GM19239 (cell line): Measurements from ENCODE around the gene GAST.
"Not testable (repeated sequence)": the region's sequence is repeated elsewhere in the genome, so short reads cannot be mapped to it uniquely, and the experiment has no call there.

Experiments used
- DNase-seq: peaks from one replicate; pipeline ENCODE4 v3.0.0; 2011; ENCODE audit warnings: low spot score; ENCODE audit not compliant: insufficient read length
- FAIRE-seq: peaks from 2 replicates; lab custom pipeline; 2011; peaks lifted over from hg19 to GRCh38; lab: Jason Lieb, UNC

GAST gene

DNA sequence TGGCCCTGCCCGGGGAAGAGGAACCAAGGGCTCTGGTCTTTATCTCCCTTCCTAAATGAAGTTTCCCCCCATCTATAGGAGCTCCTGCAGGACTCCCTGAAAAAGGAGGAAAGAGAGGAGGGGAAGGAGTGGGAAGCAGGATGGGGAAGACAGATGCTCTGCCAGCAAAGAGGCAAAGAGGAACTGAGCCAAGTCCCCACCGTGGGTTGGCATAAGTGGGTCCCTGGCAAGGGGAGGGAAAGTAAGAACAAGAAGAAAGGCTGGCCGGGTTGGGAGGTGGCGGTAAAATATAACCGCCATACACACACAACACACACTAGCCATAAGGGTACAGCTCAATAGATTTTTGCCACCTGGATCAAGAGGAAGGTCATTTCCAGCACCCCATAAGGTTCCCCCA is 29.5 kb upstream of the GAST start:
- DNase-seq (no peak), FAIRE-seq (no peak)

DNA sequence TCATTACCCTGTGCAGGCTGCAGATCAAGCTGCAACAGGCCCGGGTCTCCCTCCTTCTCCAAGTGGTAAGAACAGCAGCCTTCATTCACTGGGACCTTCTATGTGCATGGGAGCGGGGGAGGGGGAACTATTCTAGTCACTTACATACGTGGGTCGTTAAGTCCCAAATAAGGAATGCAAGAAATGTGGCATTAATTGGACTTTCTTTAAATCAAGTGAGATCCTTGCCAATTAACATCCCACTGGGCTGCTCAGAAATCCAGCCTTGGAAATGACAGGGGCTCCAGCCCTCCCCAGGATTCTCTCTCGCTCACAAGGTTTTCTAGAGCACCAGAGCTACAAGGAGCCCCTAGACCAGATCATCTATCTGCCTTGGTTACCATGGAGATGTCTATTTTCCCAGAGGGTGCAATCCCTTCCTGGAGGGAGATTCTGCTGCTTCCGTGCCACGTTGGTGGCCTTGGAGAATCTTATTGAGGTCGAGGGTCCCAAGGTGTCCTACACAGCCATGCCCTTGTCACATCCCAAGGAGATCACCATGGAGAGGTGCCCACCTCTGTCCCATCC is 28.6 kb upstream of the GAST start:
- FAIRE-seq (no peak), DNase-seq (no peak)

DNA sequence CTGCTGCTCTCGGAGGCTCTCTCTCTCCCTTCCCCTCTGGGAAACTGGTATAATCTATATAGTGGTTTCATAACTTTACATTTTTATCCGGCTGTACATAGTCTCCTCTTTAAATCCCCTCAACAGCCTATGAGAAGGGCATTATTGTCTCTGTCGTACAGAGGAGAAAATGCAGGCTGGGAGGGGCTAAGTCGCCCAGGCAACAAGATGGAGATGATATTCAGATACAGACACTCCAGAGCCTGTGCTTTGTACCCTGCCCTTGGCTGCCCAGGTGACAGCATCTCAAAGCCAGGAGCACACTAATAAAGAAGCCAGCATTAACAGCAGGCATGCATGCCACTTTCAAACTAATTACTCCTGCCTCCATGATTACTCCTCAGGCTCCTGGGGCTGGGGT is 28.1 kb upstream of the GAST start:
- DNase-seq (no peak), FAIRE-seq (no peak)

DNA sequence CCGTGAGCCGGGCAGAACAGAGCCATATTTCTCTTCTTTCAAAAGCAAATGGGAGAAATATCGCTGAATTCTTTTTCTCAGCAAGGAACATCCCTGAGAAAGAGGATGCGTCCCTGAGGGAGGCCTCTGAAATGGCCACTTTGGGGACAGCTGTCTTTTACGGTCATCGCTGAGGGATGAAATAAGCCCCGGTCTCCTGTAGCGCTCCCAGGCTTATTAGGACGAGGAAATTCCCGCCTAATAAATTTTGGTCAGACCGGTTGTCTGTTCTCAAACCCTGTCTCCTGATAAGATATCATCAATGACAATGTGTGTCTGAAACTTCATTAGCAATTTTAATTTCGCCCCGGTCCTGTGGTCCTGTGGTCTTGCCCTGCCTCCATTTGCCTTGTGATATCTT is 26.4 kb upstream of the GAST start:
- not testable (repeated sequence) for FAIRE-seq, DNase-seq

DNA sequence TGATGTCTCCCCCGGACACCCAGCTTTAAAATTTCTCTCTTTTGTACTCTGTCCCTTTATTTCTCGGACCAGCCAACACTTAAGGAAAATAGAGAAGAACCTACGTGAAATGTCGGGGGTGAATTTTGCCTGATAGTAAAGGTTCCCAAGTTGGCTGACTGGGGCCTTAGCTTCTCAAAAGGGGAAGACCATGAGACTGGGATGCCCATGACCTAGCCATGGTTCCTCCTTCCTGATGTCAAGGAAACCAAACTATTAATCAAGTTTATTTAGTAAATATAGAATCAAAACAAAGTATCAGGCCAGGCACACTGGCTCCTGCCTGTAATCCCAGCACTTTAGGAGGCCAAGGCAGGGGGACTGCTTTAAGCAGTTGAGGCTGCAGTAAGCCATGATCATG is 25.9 kb upstream of the GAST start:
- FAIRE-seq (no peak), DNase-seq (no peak)

DNA sequence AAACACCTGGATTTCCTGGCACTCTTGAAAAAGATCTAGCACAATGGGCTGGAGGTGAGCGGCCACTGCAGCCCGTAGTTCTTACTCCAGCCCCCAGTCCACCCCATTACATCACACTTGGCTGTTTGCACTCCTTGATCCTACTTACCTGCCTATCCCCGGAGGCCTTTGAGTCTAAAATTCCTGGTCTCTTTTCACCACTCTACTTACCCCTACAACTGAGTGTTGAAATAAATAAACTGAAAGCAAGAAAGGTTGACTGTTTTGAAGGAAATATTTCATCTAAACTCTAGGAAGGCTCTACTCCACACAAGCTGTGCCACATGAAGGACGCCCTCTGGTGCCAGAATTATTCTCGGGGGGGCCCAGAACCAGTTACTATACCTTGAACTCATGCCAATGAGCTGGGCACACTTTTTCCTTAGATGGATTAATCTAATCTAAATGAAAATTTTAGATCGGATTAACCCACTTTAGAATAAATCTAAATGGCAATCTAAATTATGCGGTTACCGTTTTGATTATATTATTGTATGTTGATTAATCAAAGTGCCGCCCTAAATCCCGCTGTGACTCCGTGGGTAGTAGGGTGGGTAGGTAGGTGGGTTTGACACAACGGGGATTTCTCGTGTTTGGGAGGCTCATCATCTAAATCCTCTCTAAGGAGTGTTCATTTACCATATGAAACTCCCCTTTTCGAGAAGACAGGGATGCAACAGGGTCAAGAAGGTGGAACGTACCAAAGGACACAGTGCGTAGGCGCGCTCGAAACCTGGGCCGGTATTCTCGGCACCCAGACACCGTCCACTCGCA is 24.1 kb upstream of the GAST start:
- FAIRE-seq, result no peak
- DNase-seq, result no peak

DNA sequence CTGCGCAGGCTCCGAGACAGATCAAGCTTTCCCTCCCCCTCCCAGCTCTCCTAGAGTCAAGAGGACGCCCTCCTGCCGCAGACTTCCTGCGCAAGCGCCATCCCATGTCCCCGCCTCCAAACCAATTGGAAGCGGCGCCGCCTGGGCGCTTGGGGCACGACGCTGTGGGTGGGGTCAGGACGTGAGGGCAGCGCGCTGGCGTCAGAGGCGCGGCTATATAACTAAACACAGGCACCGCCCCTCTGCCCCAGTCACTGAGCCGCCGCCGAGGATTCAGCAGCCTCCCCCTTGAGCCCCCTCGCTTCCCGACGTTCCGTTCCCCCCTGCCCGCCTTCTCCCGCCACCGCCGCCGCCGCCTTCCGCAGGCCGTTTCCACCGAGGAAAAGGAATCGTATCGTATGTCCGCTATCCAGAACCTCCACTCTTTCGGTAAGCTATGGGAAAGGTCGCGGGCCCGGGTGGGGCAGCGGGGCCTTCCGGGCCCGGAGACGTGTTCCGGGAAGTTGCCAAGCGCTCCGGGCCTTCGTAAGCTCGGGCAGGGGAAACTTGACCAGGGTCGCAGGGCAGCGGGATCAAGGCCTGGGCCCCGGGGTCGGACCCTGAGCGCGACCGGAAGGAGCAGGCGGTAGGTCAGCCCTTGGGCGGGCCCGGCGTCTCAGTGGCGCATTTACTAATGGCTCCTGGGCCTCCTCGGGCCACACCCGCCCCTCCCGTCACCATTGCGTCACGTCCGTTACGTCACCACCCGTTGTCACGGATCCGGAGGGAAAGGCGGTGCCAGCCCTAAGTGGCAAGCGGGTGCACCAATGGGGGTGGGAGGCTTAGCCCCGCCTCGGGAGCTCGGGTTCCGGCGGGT is 23.3 kb upstream of the GAST start, which contains the start of gene EIF1:
EIF1 (plus strand) TSS at position 245 of the 856 bp plus-strand sequence; CDS start at position 399, 154 bp downstream.
- FAIRE-seq (peak; percentile 93), DNase-seq (peak; percentile 72)

DNA sequence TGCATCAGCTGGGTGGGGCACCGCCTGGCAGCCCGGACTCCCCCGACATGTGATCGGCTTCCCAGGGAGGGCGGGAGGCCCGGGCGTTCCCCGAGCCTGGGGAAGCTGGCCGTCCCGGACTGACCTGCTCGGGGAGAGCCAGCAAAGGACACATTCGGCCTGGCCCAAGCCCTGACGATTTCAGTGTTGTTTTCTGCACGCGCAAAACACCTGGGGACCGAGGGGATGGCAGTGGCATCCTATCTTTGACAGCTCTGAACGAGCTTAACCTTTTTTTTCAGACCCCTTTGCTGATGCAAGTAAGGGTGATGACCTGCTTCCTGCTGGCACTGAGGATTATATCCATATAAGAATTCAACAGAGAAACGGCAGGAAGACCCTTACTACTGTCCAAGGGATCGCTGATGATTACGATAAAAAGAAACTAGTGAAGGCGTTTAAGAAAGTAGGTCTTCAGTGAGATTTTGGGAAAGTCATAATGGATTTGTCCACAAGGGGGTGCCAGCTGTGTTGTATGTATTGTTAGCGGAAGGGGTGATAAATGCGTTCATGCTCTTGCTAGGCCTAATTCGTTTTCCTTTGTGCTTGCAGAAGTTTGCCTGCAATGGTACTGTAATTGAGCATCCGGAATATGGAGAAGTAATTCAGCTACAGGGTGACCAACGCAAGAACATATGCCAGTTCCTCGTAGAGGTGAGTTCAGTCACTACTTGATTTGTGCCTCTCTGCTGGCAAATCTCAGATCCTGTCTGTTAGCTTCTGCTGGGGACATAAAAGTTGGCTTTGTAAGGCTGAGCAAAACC is 22.4 kb upstream of the GAST start:
- DNase-seq, result no peak
- FAIRE-seq, result peak; percentile 84

DNA sequence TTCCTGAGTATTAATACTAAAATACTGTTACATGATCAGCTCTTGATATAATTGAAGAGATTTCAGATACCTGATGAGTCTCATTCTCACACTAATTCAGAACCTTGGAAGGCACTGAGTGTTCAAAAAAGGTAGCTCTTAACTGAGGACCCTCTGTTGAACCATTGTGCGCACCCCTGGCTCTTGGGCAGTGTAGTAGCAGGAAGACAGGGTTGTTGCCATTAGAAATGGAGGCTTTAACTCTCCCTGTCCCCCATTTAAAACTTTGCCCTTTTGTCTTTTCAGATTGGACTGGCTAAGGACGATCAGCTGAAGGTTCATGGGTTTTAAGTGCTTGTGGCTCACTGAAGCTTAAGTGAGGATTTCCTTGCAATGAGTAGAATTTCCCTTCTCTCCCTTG is 21.6 kb upstream of the GAST start:
- no peak for FAIRE-seq
- no peak for DNase-seq

DNA sequence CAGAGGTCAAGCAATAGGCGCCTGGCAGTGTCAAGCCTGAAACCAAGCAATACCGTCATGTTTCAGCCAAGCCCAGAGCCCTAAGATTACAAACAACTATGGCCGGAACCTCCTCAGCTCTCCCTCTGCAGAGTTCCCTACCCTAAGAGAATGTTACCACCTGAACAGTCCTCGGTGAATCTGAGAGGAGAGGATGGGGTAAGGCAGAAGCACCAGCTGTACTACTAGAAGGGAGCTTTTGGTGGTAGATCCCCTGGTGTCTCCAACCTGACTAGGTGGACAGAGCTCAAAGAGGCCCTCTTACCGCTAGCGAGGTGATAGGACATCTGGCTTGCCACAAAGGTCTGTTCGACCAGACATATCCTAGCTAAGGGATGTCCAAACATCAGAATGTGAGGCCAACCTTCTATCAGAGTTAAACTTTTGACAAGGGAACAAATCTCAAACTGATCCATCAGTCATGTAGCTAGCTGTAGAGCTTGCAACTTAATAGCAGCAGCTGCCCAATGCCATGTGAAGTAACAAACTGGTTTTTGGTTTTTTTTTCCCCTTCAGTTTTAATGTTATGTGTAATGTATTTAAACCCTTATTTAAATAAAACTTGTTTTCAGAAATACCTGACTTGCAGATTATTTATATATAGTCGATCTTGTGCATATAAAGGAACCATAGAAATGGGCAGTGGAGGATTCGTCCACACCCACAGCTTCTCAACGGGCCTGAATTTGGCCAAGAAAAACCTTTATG is 20.9 kb upstream of the GAST start:
- FAIRE-seq (no peak), DNase-seq (no peak)

DNA sequence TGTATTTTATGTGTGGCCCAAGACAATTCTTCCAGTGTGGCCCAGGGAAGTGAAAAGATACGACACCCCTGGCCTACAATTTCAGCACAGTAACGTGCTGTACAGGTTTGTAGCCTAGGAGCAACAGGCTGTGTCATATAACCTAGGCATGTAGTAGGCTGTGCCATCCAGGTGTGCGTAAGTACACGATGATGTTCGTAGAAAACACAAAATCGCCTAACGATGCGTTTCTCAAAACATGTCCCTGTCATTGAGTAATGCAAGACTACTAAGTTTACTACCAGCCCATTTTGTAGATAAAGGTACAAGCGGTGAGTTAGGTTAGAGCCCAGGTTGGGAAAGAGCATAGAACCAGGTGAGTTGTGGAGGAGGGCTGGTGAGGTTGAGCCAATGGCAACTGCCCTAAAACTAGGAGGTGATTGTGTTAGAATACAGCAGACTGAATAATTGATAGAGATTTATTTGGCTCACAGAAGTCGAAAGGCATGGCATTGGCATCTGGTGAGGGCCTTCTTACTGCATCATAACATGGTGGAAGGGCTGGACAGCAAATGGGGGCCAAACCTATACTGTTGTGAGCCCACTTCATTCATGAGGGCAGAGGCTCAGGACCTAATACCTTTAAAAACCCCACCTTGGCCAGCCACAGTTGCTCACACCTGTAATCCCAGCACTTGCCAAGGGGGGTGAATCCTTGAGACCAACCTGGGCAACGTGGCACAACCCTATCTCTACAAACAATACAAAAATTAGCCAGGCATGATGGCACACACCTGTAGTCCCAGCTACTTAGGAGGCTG is 19.2 kb upstream of the GAST start:
- no peak for FAIRE-seq
- no peak for DNase-seq

DNA sequence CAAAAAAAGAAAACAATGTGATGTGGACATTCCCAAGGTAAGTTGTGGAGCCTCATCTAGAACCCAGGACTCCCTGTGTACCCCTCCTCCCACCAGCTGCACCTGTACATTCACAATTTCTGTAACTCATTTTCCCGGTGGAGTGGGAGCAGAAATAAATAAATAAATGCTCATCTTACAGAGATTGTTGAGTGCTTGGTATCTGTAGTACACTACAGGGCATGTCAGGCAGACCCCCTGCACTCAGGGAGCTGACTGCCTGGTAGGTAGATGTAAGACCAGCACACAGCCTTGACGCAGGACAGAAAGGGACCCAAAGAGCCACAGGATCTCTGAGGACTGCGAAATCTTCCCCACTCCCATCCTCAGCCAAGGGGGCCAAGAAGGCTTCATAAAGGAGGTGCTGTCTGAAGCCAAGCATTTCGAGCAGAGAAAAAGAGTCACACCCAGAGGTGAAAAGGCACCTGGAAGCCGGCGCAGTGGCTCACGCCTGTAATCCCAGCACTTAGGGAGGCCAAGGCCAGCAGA is 16.9 kb upstream of the GAST start:
- FAIRE-seq (no peak), DNase-seq (no peak)

DNA sequence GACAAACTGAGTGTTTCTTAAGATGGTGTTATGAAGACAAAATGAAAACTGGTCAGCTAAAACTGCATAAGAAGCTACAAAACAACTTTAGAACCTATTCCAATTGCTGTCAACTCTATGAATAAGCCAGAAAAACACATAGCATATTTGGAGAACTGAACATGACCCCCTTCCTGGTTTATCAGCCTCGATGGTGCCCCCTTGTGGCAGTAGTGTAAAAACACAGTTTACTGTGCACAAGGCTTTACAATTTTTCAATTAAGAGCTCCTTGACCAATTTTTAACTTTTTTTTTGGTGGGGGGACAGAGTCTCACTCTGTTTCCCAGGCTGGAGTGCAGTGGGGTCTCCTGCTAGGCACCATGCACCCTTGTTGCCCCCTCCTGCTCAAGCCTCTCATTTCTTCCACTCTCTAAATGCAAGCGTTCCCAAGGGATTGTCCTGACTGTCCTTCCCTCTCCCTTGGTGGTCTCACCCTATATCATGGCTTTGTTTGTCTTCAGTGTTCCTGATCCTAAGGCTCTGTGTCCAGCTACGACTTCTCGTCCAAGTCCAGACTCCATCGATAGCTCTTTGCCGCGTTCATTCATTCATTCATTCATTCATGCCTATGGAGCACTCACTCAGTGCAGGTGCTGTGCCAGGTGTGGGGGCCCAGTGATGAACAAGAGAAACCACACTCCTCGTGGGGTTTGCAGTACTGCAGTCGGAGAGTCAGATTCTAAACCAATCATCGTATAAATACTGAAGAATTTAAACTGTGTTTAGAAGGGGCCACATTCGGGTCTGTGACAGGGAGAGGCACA is 16.0 kb upstream of the GAST start:
- FAIRE-seq, result peak; percentile 85
- DNase-seq, result peak; percentile 66

DNA sequence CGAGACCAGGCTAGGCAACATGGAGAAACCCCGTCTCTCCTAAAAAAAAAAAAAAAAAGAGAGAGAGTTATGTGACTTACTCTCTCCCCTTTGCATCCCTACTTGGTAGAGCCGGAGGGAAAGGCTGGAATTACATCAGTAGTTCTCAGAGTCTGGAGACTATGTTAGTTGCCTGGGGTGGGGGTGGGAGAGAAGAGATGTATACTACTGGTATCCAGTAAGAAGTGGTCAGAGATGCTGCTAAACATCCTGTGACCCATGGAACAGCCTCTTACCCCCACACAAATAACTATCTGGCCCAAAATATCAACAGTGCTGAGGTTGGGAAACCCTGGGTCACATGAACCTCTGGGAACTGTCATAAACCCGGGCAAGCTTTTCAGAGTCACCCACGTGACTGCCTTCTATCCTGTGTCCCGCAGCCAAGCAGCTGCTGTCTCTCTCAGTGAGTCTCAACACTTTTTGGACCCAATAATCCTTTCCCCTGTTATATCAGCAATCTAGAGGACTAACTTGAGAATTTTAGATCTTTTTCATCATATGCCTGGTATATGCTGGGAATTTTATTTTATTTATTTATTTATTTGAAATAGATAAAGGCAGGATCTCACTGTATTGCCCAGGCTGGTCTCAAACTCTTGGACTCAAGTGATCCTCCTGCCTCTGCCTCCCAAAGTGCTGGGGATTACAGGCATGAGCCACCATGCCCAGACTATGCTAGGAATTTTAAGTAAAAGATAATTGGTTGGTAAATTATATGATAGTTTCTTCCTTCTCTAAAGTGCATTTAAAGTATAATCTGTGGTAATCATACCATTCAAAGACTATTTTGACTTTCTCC is 14.8 kb upstream of the GAST start:
- FAIRE-seq, result no peak
- DNase-seq, result no peak

DNA sequence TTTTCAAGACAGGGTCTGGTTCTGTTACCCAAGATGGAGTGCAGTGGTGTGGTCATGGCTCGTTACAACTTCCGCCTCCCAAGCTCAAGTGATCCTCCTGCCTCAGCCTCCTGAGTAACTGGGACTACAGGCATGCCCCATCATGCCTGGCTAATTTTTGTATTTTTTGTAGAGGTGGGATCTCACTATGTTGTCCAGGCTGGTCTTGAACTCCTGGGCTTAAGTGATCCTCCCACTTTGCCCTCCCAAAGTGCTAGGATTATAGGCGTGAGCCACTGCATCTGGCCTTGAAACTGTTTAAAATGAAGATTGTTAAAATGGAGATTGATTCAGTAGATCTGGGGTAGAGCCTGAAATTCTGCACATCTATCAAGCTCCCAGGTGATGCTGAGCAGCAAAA is 11.3 kb upstream of the GAST start:
- not testable (repeated sequence) for DNase-seq, FAIRE-seq

DNA sequence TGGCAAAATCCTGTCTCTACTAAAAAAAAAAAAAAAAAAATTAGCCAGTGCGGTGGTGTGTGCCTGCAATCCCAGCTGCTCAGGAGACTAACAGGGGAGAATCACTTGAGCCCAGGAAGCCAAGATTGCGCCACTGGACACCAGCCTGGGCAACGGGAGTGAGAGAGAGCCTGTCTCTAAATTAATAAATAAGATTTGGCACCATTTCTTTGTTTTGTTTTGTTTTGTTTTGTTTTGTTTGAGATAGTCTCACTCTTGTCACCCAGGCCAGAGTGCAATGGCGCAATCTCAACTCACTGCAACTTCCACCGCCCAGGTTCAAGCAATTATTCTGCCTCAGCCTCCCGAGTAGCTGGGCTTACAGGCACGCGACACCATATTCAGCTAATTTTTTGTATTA is 9.4 kb upstream of the GAST start:
- DNase-seq, result no peak

More for the DNA sequence above, 9.4 kb upstream of the GAST start:
- FAIRE-seq, result no peak
